ENCODE measurements around the gene B3GAT2.
"Not testable (repeated sequence)": the region's sequence is repeated elsewhere in the genome, so short reads cannot be mapped to it uniquely, and the experiment has no call there.

The B3GAT2 gene, protein sequence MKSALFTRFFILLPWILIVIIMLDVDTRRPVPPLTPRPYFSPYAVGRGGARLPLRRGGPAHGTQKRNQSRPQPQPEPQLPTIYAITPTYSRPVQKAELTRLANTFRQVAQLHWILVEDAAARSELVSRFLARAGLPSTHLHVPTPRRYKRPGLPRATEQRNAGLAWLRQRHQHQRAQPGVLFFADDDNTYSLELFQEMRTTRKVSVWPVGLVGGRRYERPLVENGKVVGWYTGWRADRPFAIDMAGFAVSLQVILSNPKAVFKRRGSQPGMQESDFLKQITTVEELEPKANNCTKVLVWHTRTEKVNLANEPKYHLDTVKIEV

GRCh38 chr6:70956451-70957283 is at the start of gene B3GAT2:
Gene B3GAT2 (minus strand): TSS chr6:70957060. CDS start chr6:70956429, 631 bp downstream.
- DNase-seq = no peak

- no peak for DNase-seq
Observed at GRCh38 chr6:70998148-70998547, 41.3 kb upstream of the B3GAT2 start.

GRCh38 chr6:70997379-70997778 is 40.5 kb upstream of the B3GAT2 start:
- DNase-seq = no peak

DNA sequence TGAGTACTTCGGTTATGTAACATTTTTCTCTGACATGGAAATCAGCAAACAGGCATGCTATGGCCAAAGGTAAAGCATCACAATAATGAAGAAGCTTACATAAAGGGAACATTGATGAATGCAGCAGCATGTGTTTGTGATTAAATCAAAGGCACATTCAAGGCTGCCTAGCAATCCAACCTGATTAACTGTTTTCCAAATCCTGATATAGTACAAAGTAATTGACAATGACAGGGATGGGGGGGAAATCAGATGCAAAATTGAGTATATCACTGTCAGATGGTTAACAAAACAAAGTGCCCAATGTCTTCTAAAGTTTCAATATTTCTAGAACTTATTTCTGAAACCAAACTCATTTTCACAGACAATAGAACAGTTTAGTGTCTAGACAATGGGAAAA is 39.2 kb upstream of the B3GAT2 start:
- DNase-seq = no peak

GRCh38 chr6:70995411-70995810 is 38.6 kb upstream of the B3GAT2 start:
- no peak for DNase-seq

- no peak for DNase-seq
Observed at GRCh38 chr6:70991253-70991652, 34.4 kb upstream of the B3GAT2 start.

DNA sequence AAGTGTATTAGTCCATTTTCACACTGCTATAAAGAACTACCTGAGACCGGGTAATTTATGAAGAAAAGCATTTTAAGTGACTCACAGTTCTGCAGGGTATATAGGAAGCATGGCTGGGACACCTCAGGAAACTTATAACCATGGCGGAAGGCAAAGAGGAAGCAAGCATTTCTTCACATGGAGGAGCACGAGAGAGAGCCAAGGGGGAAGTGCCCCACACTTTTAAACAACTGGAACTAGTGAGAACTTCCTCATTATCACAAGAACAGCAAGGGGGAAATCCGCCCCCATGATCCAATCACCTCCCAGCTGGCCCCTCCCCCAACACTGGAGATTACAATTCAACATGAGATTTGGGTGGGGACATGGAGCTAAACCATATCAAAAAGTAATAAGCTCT is 28.3 kb upstream of the B3GAT2 start:
- peak; percentile 90 for DNase-seq

GRCh38 chr6:70982747-70983146 is 25.9 kb upstream of the B3GAT2 start:
- no peak for DNase-seq

GRCh38 chr6:70980727-70981126 is 23.9 kb upstream of the B3GAT2 start:
- no peak for DNase-seq

DNA sequence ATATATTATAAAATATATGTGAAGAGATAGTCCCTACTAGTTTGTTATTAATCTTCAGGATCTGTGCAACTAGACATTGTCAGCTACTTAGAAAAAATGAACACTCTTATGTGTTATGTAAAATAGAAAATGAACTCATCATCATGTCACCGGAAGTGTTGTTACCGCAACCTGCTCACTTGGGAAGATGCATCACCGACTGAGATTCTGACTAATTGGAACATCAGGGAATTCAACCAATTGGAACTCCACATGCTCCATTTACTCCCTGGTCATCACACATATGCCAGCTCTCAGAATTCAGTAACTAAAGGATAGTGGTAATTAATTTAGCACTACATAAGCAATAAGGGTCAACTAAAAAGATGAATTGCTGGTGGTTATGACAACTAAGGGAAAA is 16.7 kb upstream of the B3GAT2 start:
- no peak for DNase-seq

GRCh38 chr6:70967049-70967448 is 10.2 kb upstream of the B3GAT2 start:
- DNase-seq = no peak

- DNase-seq = no peak
Observed at GRCh38 chr6:70957284-70957617, 391 bp upstream of the B3GAT2 start.

- no peak for DNase-seq
Observed at GRCh38 chr6:70956191-70956450, 739 bp downstream of the B3GAT2 start.

- no peak for DNase-seq
Observed at GRCh38 chr6:70955441-70956190, 1.2 kb downstream of the B3GAT2 start.

- no peak for DNase-seq
Observed at GRCh38 chr6:70954750-70955149, 2.1 kb downstream of the B3GAT2 start.

DNA sequence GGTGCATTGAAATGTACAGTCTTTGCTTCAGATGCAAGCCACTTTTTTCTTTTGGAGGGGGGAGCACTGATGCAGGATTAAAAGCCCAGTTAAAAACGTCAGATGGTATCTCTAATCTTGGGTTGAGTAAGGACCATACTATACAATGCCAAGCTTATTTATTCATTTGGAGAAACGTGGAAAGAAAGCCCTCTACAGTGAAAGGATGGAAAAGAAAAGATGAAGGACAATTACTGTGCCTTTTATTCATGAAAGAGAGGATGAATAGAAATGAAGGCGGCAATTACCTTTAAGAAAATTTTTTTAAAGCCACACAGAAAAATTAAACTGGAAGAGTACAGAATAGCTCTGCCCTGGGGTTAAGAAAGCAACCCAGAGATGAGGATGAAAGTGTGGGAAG is 2.7 kb downstream of the B3GAT2 start:
- no peak for DNase-seq

- no peak for DNase-seq
Observed at GRCh38 chr6:70952608-70953165, 4.2 kb downstream of the B3GAT2 start.

DNA sequence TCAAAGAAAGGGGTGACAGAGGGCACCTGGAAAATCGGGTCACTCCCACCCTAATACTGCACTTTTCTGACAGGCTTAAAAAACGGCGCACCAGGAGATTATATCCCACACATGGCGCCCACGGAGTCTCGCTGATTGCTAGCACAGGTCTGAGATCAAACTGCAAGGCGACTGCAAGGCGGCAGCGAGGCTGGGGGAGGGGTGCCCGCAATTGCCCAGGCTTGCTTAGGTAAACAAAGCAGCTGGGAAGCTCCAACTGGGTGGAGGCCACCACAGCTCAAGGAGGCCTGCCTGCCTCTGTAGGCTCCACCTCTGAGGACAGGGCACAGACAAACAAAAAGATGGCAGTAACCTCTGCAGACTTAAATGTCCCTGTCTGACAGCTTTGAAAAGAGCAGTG is 12.5 kb downstream of the B3GAT2 start:
- not testable (repeated sequence) for DNase-seq

DNA sequence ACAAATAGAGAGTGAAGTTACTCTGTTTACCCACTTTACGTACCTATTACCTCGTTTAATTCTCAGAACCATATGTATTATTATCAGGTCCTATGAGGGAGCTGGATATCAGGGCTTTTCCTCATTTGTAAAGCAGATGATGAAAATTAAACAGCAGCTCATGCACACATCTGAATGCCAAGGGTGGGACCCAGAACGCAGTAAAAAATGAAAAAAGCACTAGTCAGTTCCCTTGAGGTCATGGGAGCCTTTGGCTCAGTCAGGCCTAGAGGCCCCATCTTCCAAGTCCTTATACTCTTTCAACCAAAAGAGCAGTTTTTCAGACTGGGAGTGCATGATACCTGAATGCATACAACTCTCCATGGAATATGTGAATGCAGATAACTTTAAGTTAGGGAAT is 23.0 kb downstream of the B3GAT2 start:
- no peak for DNase-seq

- no peak for DNase-seq
Observed at GRCh38 chr6:70905742-70906141, 51.1 kb downstream of the B3GAT2 start.

- DNase-seq = no peak
Observed at GRCh38 chr6:70903665-70904452, 53.0 kb downstream of the B3GAT2 start.

DNA sequence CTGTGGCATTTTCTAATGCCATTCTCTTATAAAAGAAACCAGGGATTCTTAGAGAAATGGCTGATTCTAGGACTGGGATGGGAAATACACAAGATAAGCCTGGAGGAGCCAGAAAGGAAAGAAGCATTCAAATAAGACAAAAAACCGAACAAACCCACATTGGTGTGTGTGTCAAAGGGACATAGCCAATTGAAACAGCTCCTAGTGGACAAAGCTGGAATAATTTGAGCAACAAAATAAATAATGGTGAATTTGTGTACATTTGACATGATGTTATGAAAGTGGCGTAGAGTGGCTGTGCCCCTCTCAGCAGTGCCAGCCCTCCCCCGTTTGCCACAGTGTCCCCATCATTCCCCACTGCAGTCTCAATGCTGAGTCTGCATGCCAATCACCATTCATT is 55.5 kb downstream of the B3GAT2 start:
- DNase-seq = no peak

DNA sequence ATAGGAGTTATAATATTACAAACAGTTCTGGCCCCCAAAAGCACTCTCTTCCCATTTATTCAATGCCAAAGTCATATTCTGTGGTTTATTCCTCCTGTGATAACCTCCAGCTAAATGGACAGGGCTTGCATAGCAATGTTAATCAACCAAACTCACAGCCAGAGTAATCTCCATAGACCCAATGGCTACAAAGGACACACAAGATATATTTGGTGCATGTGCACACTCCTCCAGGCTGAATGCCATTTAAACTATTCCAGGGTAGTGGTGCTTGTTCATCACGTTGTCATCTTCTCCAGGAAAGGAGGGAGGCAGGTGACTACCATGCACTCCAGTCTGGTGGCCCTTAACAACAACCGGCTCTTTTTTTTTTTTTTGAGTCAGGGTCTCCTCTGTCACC is 56.8 kb downstream of the B3GAT2 start:
- no peak for DNase-seq
